ENCODE measurements around the gene TNNI3. TPM values are rescaled to one million over a fixed set of nuclear protein-coding genes. Genes with fewer than 3 reads are reported as not detected.
"Not testable (repeated sequence)": the region's sequence is repeated elsewhere in the genome, so short reads cannot be mapped to it uniquely, and the experiment has no call there.

TNNI3 gene
- polyA plus RNA-seq, 1 experiment = 0.21 TPM

- POLR2A ChIA-PET = interaction anchor here (0.6 to 1.0 kb wide), 3 partner anchors 96 to 400 kb away, joined by 3 to 4 read pairs (median 3); partner anchors contain the start of gene UBE2S
- Histone ChIP-seq H3K27ac (ENCODE audit: low read depth, low read length) (no peak overlapping the region), H3K9me3 (ENCODE audit: control insufficient read depth, insufficient read depth, low read length) (peaks cover 12% of the 10 kb centered on the region; the same call in 1 of the 2 replicates), H3K4me3 (ENCODE audit: low read depth, low read length) (peak overlapping the region; percentile 59), H3K27me3 (ENCODE audit: control insufficient read depth, insufficient read depth, low read length) (peaks cover 6% of the 10 kb centered on the region)
- CTCF ChIA-PET = interaction anchor here (0.7 to 0.9 kb wide), 2 partner anchors 8 to 17 kb away, joined by 3 to 6 read pairs; partner anchors contain the start of gene DNAAF3
- DNase-seq (ENCODE audit: low read depth, low spot score) = no peak
- TF ChIP-seq CTCF (IDR thresholded peaks at IDR 0.05; ENCODE audit: low read depth, low read length) = no peak
Measured at GRCh38 chr19:55173714-55174409, 16.3 kb upstream of the TNNI3 start.

- H3K27ac ChIP-seq (ENCODE audit: low read depth, low read length) = peak overlapping the region; percentile 57
- no peak for DNase-seq (ENCODE audit: low read depth, low spot score)
- H3K27me3 ChIP-seq (ENCODE audit: control insufficient read depth, insufficient read depth, low read length) = peaks cover 6% of the 10 kb centered on the region
- CTCF ChIA-PET = interaction anchor here (0.7 kb wide), 1 partner anchor 18 kb away, joined by 6 read pairs; no protein-coding TSS in a partner anchor
- no peak for TF ChIP-seq CTCF (IDR thresholded peaks at IDR 0.05; ENCODE audit: low read depth, low read length)
- H3K4me3 ChIP-seq (ENCODE audit: low read depth, low read length) = peak overlapping the region; percentile 59
- POLR2A ChIA-PET = interaction anchor here (0.6 to 1.0 kb wide), 3 partner anchors 13 to 234 kb away, joined by 3 read pairs; partner anchors contain the start of gene UBE2S
- H3K9me3 ChIP-seq (ENCODE audit: control insufficient read depth, insufficient read depth, low read length) = peaks cover 12% of the 10 kb centered on the region; the same call in 1 of the 2 replicates
Measured at GRCh38 chr19:55173186-55173713, 15.7 kb upstream of the TNNI3 start.

GRCh38 chr19:55172741-55173140, 15.2 kb upstream of the TNNI3 start:
- peak overlapping the region; percentile 57 for H3K27ac ChIP-seq (ENCODE audit: low read depth, low read length)
- peak; percentile 29 for TF ChIP-seq CTCF (IDR thresholded peaks at IDR 0.05; ENCODE audit: low read depth, low read length)

GRCh38 chr19:55172318-55172717, 14.8 kb upstream of the TNNI3 start:
- H3K27me3 ChIP-seq (ENCODE audit: control insufficient read depth, insufficient read depth, low read length); DNase-seq (ENCODE audit: low read depth, low spot score); H3K4me3 ChIP-seq (ENCODE audit: low read depth, low read length); POLR2A ChIA-PET; CTCF ChIA-PET; H3K27ac ChIP-seq (ENCODE audit: low read depth, low read length): not testable (repeated sequence)
- H3K9me3 ChIP-seq (ENCODE audit: control insufficient read depth, insufficient read depth, low read length) = peaks cover 12% of the 10 kb centered on the region; the same call in 1 of the 2 replicates

More at GRCh38 chr19:55172741-55173140, 15.2 kb upstream of the TNNI3 start:
- H3K9me3 ChIP-seq (ENCODE audit: control insufficient read depth, insufficient read depth, low read length) = peaks cover 12% of the 10 kb centered on the region; the same call in 1 of the 2 replicates
- ChIA-PET POLR2A (interaction anchor here (0.6 to 1.0 kb wide), 2 partner anchors 13 to 235 kb away, joined by 3 read pairs; partner anchors contain the start of gene UBE2S), CTCF (no interaction called here)
- H3K4me3 ChIP-seq (ENCODE audit: low read depth, low read length) = peak overlapping the region; percentile 59
- DNase-seq (ENCODE audit: low read depth, low spot score) = no peak
- H3K27me3 ChIP-seq (ENCODE audit: control insufficient read depth, insufficient read depth, low read length) = peaks cover 6% of the 10 kb centered on the region

GRCh38 chr19:55171440-55171839, 13.9 kb upstream of the TNNI3 start:
- no peak for DNase-seq (ENCODE audit: low read depth, low spot score)
- H3K4me3 ChIP-seq (ENCODE audit: low read depth, low read length) = no peak overlapping the region
- peaks cover 6% of the 10 kb centered on the region for H3K27me3 ChIP-seq (ENCODE audit: control insufficient read depth, insufficient read depth, low read length)
- no peak overlapping the region for H3K27ac ChIP-seq (ENCODE audit: low read depth, low read length)
- POLR2A ChIA-PET = interaction anchor here (0.6 kb wide), 1 partner anchor 88 kb away, joined by 3 read pairs; no protein-coding TSS in a partner anchor
- H3K9me3 ChIP-seq (ENCODE audit: control insufficient read depth, insufficient read depth, low read length) = peaks cover 12% of the 10 kb centered on the region; the same call in 1 of the 2 replicates
- no peak for TF ChIP-seq CTCF (IDR thresholded peaks at IDR 0.05; ENCODE audit: low read depth, low read length)
- CTCF ChIA-PET = no interaction called here

All from AG04450 (cell line).